ENCODE data around the gene C16orf87.

Gene C16orf87

DNA sequence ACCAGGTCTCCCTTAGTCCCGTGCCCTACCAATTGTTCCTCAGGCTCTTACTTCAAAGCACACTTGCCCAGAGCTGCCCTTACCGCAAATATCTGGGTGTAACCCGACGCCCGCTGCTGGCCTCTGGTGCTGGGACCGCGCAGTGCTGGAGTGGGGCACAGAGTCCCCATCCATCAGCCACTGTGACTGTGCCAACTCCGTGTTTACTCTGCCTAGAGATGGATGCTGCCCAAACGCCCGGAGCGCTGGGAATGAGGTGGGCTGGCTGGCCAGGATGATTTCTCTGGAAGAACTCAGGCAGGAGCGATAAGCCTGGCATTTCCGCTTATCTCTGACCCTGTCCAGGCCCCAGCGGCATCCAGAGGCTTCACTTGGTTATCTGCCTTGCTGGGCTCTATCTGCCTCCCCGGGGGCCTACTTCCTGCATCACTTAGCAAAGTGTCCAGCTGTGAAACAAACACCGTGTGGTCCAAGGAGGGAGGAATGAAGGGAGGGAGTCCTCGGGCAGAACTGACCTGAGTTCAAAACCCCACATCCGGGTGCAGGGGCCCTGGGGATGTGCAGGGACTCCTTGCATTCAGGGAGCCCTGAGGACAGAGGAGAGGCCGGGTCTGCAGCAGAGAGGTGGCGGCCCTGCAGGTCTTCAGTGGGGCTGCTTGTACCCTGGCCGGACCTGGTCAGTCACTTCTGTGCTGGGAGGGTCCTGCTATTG is 73.5 kb downstream of the C16orf87 start:
- DNase-seq (ENCODE audit: low spot score): no peak

- DNase-seq (ENCODE audit: low spot score): no peak
Observed at GRCh38 chr16:46756772-46757171, 74.2 kb downstream of the C16orf87 start.

DNA sequence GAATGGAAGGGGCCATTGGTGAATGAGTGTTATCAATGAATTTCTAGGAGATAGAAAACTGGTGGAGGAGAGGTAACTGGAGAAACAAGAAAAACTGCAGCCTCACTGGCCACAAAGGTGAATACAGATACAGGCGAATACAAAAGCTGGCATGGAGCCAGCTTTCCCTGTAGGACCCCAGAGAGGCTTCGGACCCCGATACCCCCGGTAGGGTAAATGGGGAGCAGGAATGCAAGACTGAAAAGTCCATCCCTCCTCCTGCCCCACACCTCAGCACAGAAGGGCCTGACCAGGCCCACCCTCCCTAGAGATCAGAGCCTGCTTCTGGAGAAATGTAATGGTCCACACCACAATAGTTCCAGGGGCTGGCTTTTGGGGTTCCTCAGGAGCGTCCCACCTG is 78.0 kb downstream of the C16orf87 start:
- no peak for DNase-seq (ENCODE audit: low spot score)

GRCh38 chr16:46751381-46751780 is 79.6 kb downstream of the C16orf87 start:
- no peak for DNase-seq (ENCODE audit: low spot score)

DNA sequence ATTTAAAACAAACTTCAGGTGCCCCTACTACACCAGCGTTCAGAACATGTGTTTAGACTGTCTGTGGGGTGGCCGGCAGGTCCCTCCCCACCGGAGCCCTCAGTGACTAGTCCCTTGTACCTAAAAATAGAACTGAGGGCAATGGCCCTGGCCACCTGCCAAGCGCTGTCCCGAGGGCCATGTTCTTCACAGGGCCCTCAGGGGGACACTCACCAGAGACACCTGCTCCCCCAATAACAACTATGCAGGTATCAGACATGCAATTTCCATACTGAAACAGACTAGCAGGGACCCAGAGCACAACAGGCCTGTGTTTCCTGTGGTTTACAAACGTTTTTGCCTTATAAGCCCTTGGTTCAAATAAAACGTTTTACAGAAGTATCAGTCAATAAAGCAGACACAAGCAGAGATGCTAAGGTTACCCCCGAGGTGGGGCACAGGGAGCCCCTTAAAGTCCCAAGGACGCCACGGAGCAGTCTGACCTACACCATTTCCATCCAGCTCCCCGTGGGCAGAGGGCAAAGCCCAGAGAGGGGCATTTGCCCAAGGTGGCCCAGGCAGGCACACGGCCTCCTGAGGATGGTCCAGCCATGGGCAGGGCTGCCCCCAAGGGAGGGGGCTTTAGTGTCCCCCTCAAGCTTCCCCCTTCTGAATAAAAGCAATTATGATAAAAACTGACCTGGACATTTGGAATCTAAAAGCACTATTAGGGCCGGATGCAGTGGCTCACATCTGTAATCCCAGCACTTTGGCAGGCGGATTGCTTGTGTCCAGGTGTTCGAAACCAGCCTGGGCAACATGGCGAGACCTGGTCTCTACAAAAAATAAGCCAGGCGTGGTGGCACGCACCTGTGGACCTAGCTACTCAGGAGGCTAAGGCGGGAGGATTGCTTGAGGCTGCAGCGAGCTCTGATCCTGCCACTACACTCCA is 81.9 kb downstream of the C16orf87 start:
- peak; percentile 17 for DNase-seq (ENCODE audit: low spot score)

- no peak for DNase-seq (ENCODE audit: low spot score)
Observed at GRCh38 chr16:46747777-46748651, 83.0 kb downstream of the C16orf87 start, which contains the start of gene MYLK3. TSS of gene MYLK3 (minus strand) at chr16:46748344. CDS start at chr16:46748193, 151 bp downstream.

GRCh38 chr16:46746821-46747776 is 83.9 kb downstream of the C16orf87 start:
- DNase-seq (ENCODE audit: low spot score): no peak
